A549 (cell line): ENCODE results near the gene TXN2. TPM values are rescaled to one million over a fixed set of nuclear protein-coding genes. Genes with fewer than 3 reads are reported as not detected.

Source experiments
- ATAC-seq, 2 experiments: fragments of 200-7000 bp in 1 of 2; fragments of >200 bp in 1 of 2; cut with Nextera tagmentation in 1 of 2; cut with Tn5 transposase in 1 of 2; 3 replicates each; pipeline versions ENCODE4 v1.8.0 to v1.9.1; 2018 to 2020; ENCODE audit warnings: mild to moderate bottlenecking in 1 of 2, moderate library complexity in 1 of 2
- CTCF ChIA-PET: fragments of 300-600 bp; sonication (Branson Sonifier 250); formaldehyde crosslinking; extraction: SDS; loops from one replicate; lab custom pipeline; 2021; ENCODE audit warnings: antibody characterized with exemption, inconsistent platforms; lab: Yijun Ruan, JAX
- POLR2A ChIA-PET: fragments of 350-600 bp; formaldehyde crosslinking; extraction: SDS; loops from one replicate; lab custom pipeline; 2021; ENCODE audit warnings: antibody characterized with exemption, inconsistent platforms; lab: Yijun Ruan, JAX
- DNase-seq, 2 experiments: peaks; one replicate each; pipeline versions ENCODE4 v3.0.0 to v3.0.0-alpha.2; 2011 to 2016; ENCODE audit warnings: low read depth in 1 of 2, low spot score in 1 of 2
- FAIRE-seq: peaks from 2 replicates; lab custom pipeline; 2011; peaks lifted over from hg19 to GRCh38; lab: Jason Lieb, UNC
- H3K27ac ChIP-seq, 2 experiments: fragments of >200 bp; sonication (Bioruptor Twin); formaldehyde crosslinking; 3 replicates each; pipeline ENCODE4 v1.5.1; 2016 to 2017
- H3K4me1 ChIP-seq: fragments of >200 bp; sonication (Bioruptor Twin); formaldehyde crosslinking; 3 replicates; pipeline ENCODE4 v1.6.1; 2016
- H3K4me2 ChIP-seq: fragments of >200 bp; sonication (Bioruptor Twin); formaldehyde crosslinking; 3 replicates; pipeline ENCODE4 v1.6.1; 2016
- H3K4me3 ChIP-seq: fragments of >200 bp; sonication (Bioruptor Twin); formaldehyde crosslinking; 3 replicates; pipeline ENCODE4 v1.5.1; 2016
- H3K9me3 ChIP-seq: fragments of >200 bp; sonication (Bioruptor Twin); formaldehyde crosslinking; 3 replicates; pipeline ENCODE4 v1.6.1; 2016
- BHLHE40 ChIP-seq: IDR thresholded peaks from 2 replicates; pipeline ENCODE4 v1.6.1; 2012; ENCODE audit warnings: low read depth, low read length, inconsistent platforms
- CBX2 ChIP-seq: fragments of 200-600 bp; sonication (generic); IDR thresholded peaks from 2 replicates; pipeline ENCODE4 v1.6.1; 2016; ENCODE audit warnings: low read depth, mild to moderate bottlenecking, borderline replicate concordance
- CHD4 ChIP-seq: fragments of 200-600 bp; sonication (generic); IDR thresholded peaks from 2 replicates; pipeline ENCODE4 v1.6.1; 2016; ENCODE audit warnings: antibody characterized with exemption, mild to moderate bottlenecking, borderline replicate concordance
- EHF ChIP-seq: fragments of 250-450 bp; sonication (Bioruptor Pico); IDR thresholded peaks from 2 replicates; pipeline ENCODE4 v1.5.0; 2020; ENCODE audit warnings: mild to moderate bottlenecking
- ESRRA ChIP-seq: fragments of 150-350 bp; IDR thresholded peaks from 2 replicates; pipeline ENCODE4 v1.6.1; 2014; ENCODE audit warnings: mild to moderate bottlenecking, low read length, borderline replicate concordance
- FOSB ChIP-seq: fragments of 250-450 bp; sonication (Bioruptor Pico); IDR thresholded peaks from 2 replicates; pipeline ENCODE4 v1.5.0; 2020; ENCODE audit warnings: mild to moderate bottlenecking, moderate library complexity
- FOXS1 ChIP-seq: fragments of 250-450 bp; sonication (Bioruptor Pico); IDR thresholded peaks from 2 replicates; pipeline ENCODE4 v1.5.0; 2020; ENCODE audit warnings: mild to moderate bottlenecking, moderate library complexity
- HDAC2 ChIP-seq: fragments of 200-600 bp; sonication (generic); IDR thresholded peaks from 2 replicates; pipeline ENCODE4 v1.6.1; 2016
- HEYL ChIP-seq: fragments of 250-450 bp; sonication (Bioruptor Pico); IDR thresholded peaks from 2 replicates; pipeline ENCODE4 v1.8.0; 2021; ENCODE audit warnings: mild to moderate bottlenecking, moderate library complexity
- HOXB5 ChIP-seq: fragments of 250-450 bp; sonication (Bioruptor Pico); IDR thresholded peaks from 2 replicates; pipeline ENCODE4 v1.5.0; 2020; ENCODE audit warnings: mild to moderate bottlenecking, moderate library complexity
- JUN ChIP-seq, 2 experiments: fragments of >200 bp; sonication (Bioruptor Twin); formaldehyde crosslinking; IDR thresholded peaks; 2 replicates in 1 of 2; 3 replicates in 1 of 2; pipeline ENCODE4 v1.6.1; 2016 to 2017
- MAX ChIP-seq: IDR thresholded peaks from 2 replicates; pipeline ENCODE4 v1.6.1; 2012
- MYC ChIP-seq: IDR thresholded peaks from 2 replicates; pipeline ENCODE4 v1.6.1; 2012; ENCODE audit warnings: mild to moderate bottlenecking, inconsistent platforms, low read length, improper control_type of control experiment, borderline replicate concordance
- NFE2L2 ChIP-seq: fragments of 150-350 bp; conservative IDR thresholded peaks from 2 replicates; pipeline ENCODE4 v1.6.1; 2014; ENCODE audit warnings: low read length
- PHF8 ChIP-seq: fragments of 200-600 bp; sonication (generic); IDR thresholded peaks from 2 replicates; pipeline ENCODE4 v1.6.1; 2016; ENCODE audit warnings: low read depth, mild to moderate bottlenecking, antibody characterized with exemption, moderate library complexity, borderline replicate concordance
- POLR2A ChIP-seq: IDR thresholded peaks from 2 replicates; pipeline ENCODE4 v1.6.1; 2012; ENCODE audit warnings: mild to moderate bottlenecking, low read length
- POLR2AphosphoS2 ChIP-seq: conservative IDR thresholded peaks from 2 replicates; pipeline ENCODE4 v1.6.1; 2012; ENCODE audit warnings: low read length, improper control_type of control experiment, inconsistent platforms
- TP53 ChIP-seq: fragments of 250-450 bp; sonication (Bioruptor Pico); IDR thresholded peaks from 2 replicates; pipeline ENCODE4 v1.5.0; 2021; ENCODE audit warnings: mild to moderate bottlenecking, moderate library complexity
- ZNF302 ChIP-seq: fragments of 250-450 bp; sonication (Bioruptor Pico); IDR thresholded peaks from 2 replicates; pipeline ENCODE4 v1.9.0; 2021; ENCODE audit warnings: inconsistent platforms, mild to moderate bottlenecking, moderate library complexity
- ZSCAN20 ChIP-seq: fragments of 250-450 bp; sonication (Bioruptor Pico); IDR thresholded peaks from 2 replicates; pipeline ENCODE4 v1.8.0; 2022; ENCODE audit warnings: mild to moderate bottlenecking, moderate library complexity
- WGBS: methylation state at CpG from one replicate; pipeline ENCODE4 v1.1.6; 2017; ENCODE audit errors: missing lambda C conversion rate; 5-methylcytosine and 5-hydroxymethylcytosine counted together
- polyA plus RNA-seq, 4 experiments: library from polyadenylated mRNA; depleted of rRNA in 3 of 4; stranded (reverse); fragments of >200 nt; fragmentation: RNase III in 1 of 4; extraction: RNeasy Plus Mini Kit Qiagen cat#74134 plus additional on column Dnase treatment in 1 of 4; gene quantifications; 2 replicates in 3 of 4; 3 replicates in 1 of 4; pipeline ENCODE4 v1.2.3, GENCODE V29; 2011 to 2017
- TF ChIP-seq, protein P1 (sequence below): fragments of 250-450 bp; sonication (Bioruptor Pico); IDR thresholded peaks from 2 replicates; pipeline ENCODE4 v1.5.0; 2021; ENCODE audit warnings: mild to moderate bottlenecking, moderate library complexity, borderline replicate concordance
- TF ChIP-seq, protein P2 (sequence below): fragments of 450-650 bp; IDR thresholded peaks from 2 replicates; pipeline ENCODE4 v1.6.1; 2014; ENCODE audit warnings: antibody characterized with exemption
- TF ChIP-seq, protein P3 (sequence below): IDR thresholded peaks from 2 replicates; pipeline ENCODE4 v1.6.1; 2012; ENCODE audit warnings: low read depth, borderline replicate concordance
- TF ChIP-seq, protein P4 (sequence below): fragments of >200 bp; sonication (Bioruptor Twin); formaldehyde crosslinking; IDR thresholded peaks from 3 replicates; pipeline ENCODE4 v1.6.1; 2016
- TF ChIP-seq, protein P5 (sequence below): fragments of 250-450 bp; sonication (Bioruptor Pico); IDR thresholded peaks from 2 replicates; pipeline ENCODE4 v1.5.0; 2020; ENCODE audit warnings: low read depth, mild to moderate bottlenecking, moderate library complexity
- TF ChIP-seq, protein P6 (sequence below): fragments of >200 bp; sonication (Bioruptor Twin); formaldehyde crosslinking; IDR thresholded peaks from 2 replicates; pipeline ENCODE4 v1.6.1; 2016

TXN2 gene
- polyA plus RNA-seq, 2 of the 4 experiments (the other 2 are of a cell fraction): 82.2 to 89.6 TPM

DNA sequence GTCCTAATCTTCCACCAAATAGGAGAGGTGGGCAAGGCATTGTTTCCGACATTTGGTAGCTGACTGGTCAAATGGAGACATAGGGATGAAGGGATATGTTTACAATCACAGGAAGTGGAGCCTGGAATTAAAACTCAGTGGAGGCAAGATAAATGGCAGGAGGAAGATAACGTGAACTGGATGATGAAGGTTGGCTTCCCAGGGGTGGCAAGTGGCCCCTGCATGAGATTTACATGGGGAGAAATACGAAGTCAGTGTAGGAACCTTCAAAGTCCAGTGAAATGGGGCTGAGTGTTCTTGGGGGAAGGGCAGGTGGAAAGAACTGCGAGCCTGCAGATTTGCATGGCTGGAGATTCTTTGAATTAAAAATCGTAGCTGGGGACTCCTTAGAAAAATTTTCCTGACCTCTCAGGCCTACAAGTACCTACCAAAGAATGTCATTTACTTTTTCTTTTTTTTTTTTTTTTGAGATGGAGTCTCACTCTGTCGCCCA, 26.1 kb upstream of the TXN2 start:
- ATAC-seq (no peak; a peak in 1 of 6 replicates), FAIRE-seq (no peak), DNase-seq (no peak)
- Histone ChIP-seq H3K9me3 (no peaks in the 10 kb centered on the region), H3K4me2 (peak overlapping the region; percentile 82), H3K4me1 (peaks cover 10% of the 10 kb centered on the region), H3K4me3 (peak overlapping the region; percentile 50), H3K27ac (peak overlapping the region; percentile 74 to 92)
- ChIA-PET CTCF (interaction anchor here (1.3 to 5.0 kb wide), 2 partner anchors 15 to 17 kb away, joined by 3 to 42 read pairs; no protein-coding TSS in a partner anchor), POLR2A (interaction anchor here (0.9 to 1.2 kb wide), 6 partner anchors 9 to 269 kb away, joined by 3 to 9 read pairs (median 4); partner anchors contain the start of genes EIF3D, IFT27 and TXN2)
- WGBS: 97% methylated on average over 6 of the region's 6 CpGs
- TF ChIP-seq, protein P1, sequence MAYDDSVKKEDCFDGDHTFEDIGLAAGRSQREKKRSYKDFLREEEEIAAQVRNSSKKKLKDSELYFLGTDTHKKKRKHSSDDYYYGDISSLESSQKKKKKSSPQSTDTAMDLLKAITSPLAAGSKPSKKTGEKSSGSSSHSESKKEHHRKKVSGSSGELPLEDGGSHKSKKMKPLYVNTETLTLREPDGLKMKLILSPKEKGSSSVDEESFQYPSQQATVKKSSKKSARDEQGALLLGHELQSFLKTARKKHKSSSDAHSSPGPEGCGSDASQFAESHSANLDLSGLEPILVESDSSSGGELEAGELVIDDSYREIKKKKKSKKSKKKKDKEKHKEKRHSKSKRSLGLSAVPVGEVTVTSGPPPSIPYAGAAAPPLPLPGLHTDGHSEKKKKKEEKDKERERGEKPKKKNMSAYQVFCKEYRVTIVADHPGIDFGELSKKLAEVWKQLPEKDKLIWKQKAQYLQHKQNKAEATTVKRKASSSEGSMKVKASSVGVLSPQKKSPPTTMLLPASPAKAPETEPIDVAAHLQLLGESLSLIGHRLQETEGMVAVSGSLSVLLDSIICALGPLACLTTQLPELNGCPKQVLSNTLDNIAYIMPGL (CRISPR knock-in tag): no peak
- TF ChIP-seq MYC (no peak), HEYL (CRISPR knock-in tag) (no peak), POLR2AphosphoS2 (no peak), HDAC2 (no peak)

DNA sequence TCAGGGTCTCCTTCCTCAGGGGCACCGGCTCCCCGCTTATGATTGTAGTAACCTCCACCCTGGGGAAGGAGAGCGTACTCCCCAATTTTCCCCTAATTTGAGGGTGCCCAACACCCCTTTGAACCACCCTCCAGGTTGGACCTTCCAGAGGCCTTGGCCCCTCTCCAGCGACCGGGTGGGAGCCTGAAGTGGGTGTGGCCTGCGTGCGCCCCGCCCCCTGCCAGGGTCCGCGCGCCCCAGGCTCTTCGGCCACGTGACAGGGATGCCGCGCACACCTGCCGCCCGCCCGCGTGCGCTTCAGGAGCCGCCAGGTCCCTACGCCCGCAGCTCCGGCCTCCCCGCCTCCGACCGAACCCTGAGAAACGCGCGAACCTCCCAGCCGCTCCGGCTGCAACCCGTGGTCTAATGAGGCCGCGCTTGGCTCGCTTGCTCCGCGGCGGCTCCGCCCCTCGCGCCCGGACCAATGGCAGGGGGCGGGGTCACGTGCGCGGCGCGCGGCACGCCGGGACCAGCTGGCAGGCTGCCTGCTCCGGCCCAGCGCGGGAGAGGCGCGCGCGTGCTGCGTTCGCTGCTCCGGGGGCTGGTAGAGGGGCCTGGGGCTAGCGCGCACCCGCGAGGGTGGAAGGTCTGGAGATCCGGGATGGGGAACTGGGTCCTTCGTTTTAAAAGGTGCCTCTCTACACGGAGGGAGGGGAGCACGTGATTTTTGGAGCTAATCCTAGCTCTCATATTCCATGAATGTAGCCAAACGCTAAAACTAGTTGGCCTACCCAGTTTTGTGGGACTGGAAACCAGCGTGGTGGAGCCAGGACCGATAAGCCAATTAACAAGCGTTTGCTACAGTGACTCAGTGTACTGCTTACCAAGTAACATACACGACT, 25.4 kb upstream of the TXN2 start, which contains the start of gene FOXRED2:
FOXRED2 (minus strand) TSS at position 404 of the 881 bp plus-strand sequence. CDS start 618 bp downstream, outside the sequence.
- DNase-seq: peak; percentile 65 to 78
- 29% methylated on average over 17 of the region's 75 CpGs for WGBS
- Histone ChIP-seq H3K4me3 (peak within 1 kb of the TSS; percentile 50), H3K4me1 (peaks cover 10% of the 10 kb centered on the region), H3K4me2 (peak within 1 kb of the TSS; percentile 82), H3K27ac (peak within 1 kb of the TSS; percentile 74 to 92), H3K9me3 (no peaks in the 10 kb centered on the region)
- CTCF ChIA-PET: interaction anchor here (1.3 to 1.9 kb wide), 2 partner anchors 16 to 349 kb away, joined by 3 to 4 read pairs; no protein-coding TSS in a partner anchor
- POLR2A ChIA-PET: interaction anchor here (0.9 to 1.2 kb wide), 6 partner anchors 10 to 269 kb away, joined by 3 to 9 read pairs (median 4); partner anchors contain the start of genes EIF3D, IFT27 and TXN2
- ATAC-seq: peak; percentile 72 to 81
- no peak for FAIRE-seq
- TF ChIP-seq NFE2L2 (no peak), ZSCAN20 (CRISPR knock-in tag) (0 out of 2 replicates have a peak, but pooled peaks have one; percentile 49), CBX2 (no peak), BHLHE40 (peak; percentile 87), HEYL (CRISPR knock-in tag) (0 out of 2 replicates have a peak, but pooled peaks have one; percentile 24), JUN (IDR thresholded peaks at IDR 0.05) (peak; percentile 51 to 74; a peak in 3 of 5 replicates), HOXB5 (CRISPR knock-in tag) (peak; percentile 95), FOSB (CRISPR knock-in tag) (0 out of 2 replicates have a peak, but pooled peaks have one; percentile 28), EHF (peak; percentile 91), CHD4 (no peak), MAX (peak; percentile 98), ZNF302 (CRISPR knock-in tag) (peak; percentile 93), PHF8 (peak; percentile 67), TP53 (peak; percentile 93), ESRRA (no peak), POLR2A (peak; percentile 81), FOXS1 (CRISPR knock-in tag) (peak; percentile 73; the same call in 1 of the 2 replicates)
- TF ChIP-seq, protein P2, sequence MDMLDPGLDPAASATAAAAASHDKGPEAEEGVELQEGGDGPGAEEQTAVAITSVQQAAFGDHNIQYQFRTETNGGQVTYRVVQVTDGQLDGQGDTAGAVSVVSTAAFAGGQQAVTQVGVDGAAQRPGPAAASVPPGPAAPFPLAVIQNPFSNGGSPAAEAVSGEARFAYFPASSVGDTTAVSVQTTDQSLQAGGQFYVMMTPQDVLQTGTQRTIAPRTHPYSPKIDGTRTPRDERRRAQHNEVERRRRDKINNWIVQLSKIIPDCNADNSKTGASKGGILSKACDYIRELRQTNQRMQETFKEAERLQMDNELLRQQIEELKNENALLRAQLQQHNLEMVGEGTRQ: peak; percentile 73
- TF ChIP-seq, protein P3, sequence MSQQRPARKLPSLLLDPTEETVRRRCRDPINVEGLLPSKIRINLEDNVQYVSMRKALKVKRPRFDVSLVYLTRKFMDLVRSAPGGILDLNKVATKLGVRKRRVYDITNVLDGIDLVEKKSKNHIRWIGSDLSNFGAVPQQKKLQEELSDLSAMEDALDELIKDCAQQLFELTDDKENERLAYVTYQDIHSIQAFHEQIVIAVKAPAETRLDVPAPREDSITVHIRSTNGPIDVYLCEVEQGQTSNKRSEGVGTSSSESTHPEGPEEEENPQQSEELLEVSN: peak; percentile 98
- TF ChIP-seq, protein P4, sequence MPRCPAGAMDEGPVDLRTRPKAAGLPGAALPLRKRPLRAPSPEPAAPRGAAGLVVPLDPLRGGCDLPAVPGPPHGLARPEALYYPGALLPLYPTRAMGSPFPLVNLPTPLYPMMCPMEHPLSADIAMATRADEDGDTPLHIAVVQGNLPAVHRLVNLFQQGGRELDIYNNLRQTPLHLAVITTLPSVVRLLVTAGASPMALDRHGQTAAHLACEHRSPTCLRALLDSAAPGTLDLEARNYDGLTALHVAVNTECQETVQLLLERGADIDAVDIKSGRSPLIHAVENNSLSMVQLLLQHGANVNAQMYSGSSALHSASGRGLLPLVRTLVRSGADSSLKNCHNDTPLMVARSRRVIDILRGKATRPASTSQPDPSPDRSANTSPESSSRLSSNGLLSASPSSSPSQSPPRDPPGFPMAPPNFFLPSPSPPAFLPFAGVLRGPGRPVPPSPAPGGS: peak; percentile 75; the same call in 2 of the 3 replicates
- TF ChIP-seq, protein P5, sequence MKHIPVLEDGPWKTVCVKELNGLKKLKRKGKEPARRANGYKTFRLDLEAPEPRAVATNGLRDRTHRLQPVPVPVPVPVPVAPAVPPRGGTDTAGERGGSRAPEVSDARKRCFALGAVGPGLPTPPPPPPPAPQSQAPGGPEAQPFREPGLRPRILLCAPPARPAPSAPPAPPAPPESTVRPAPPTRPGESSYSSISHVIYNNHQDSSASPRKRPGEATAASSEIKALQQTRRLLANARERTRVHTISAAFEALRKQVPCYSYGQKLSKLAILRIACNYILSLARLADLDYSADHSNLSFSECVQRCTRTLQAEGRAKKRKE (CRISPR knock-in tag): peak; percentile 94
- TF ChIP-seq, protein P6, sequence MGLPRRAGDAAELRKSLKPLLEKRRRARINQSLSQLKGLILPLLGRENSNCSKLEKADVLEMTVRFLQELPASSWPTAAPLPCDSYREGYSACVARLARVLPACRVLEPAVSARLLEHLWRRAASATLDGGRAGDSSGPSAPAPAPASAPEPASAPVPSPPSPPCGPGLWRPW: no peak
